IgD-negative memory B cell (primary cell): Measurements from ENCODE around the gene TXLNA. TPM values are rescaled to one million over a fixed set of nuclear protein-coding genes. Genes with fewer than 3 reads are reported as not detected.

Experiments used
- H3K27ac Mint-ChIP-seq, 3 donors: one replicate each; pipeline ENCODE4 v1.8.0; 2020 to 2022; ENCODE audit warnings: mild to moderate bottlenecking in 3 of 3, mixed read lengths in 3 of 3, moderate library complexity in 1 of 3
- H3K27me3 Mint-ChIP-seq: one replicate; pipeline ENCODE4 v1.8.0; 2021; ENCODE audit warnings: mixed read lengths
- H3K36me3 Mint-ChIP-seq: one replicate; pipeline ENCODE4 v1.8.0; 2020; ENCODE audit warnings: mild to moderate bottlenecking, mixed read lengths
- H3K4me1 Mint-ChIP-seq, 3 donors: one replicate each; pipeline ENCODE4 v1.8.0; 2020 to 2022; ENCODE audit warnings: mixed read lengths in 3 of 3, mild to moderate bottlenecking in 1 of 3
- H3K4me3 Mint-ChIP-seq, 4 donors: one replicate each; pipeline ENCODE4 v1.8.0; 2020 to 2022; ENCODE audit warnings: mild to moderate bottlenecking in 4 of 4, mixed read lengths in 4 of 4, moderate library complexity in 3 of 4
- H3K9me3 Mint-ChIP-seq, 3 donors: one replicate each; pipeline ENCODE4 v1.8.0; 2020 to 2021; ENCODE audit warnings: mixed read lengths in 3 of 3, mild to moderate bottlenecking in 1 of 3
- polyA plus RNA-seq: library from polyadenylated mRNA; unstranded; fragments of 300-500 nt; fragmentation: Illumina TruSeq; gene quantifications from one replicate; pipeline ENCODE4 v1.2.3, GENCODE V29; 2021

TXLNA gene
- polyA plus RNA-seq, 1 donor from 2014 or later, result 29.1 TPM

DNA sequence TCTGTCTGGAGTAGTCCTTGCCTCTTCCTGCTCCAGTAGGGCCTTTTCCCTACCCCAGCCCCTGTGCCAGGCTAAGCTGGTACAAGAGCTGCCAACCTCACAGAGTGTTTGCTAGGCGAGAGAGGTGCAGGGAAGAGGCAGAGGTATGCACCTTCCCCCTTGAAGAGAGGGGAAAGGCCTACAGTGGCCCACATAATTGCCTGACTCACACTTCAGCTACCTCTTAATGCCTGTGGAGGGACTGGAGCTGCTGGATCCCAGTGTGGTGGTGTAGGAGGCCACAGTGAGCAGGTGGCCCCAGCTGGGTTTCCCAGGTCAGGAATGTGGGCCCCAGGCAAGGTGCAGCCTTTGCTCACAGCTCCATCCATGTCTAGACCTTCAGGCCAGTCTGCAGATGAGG, 17.6 kb downstream of the TXLNA start:
- Mint-ChIP-seq H3K36me3 (peaks cover 9% of the 10 kb centered on the region), H3K27me3 (no peaks in the 10 kb centered on the region), H3K4me3 (peak overlapping the region in 1 of 4 donors; percentile 55), H3K27ac (peak overlapping the region in 2 of 3 donors; percentile 51 to 53), H3K4me1 (peaks cover 14 to 26% (median 21%) of the 10 kb centered on the region in 3 donors), H3K9me3 (no peaks in the 10 kb centered on the region)

DNA sequence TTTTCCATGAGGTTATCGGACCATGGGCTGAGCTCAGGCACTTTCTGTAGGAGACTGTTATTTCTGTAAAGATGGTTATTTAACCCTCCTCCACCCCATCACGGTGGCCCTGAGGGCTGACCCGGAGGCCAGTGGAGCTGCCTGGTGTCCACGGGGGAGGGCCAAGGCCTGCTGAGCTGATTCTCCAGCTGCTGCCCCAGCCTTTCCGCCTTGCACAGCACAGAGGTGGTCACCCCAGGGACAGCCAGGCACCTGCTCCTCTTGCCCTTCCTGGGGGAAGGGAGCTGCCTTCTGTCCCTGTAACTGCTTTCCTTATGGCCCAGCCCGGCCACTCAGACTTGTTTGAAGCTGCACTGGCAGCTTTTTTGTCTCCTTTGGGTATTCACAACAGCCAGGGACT, 18.4 kb downstream of the TXLNA start:
- Mint-ChIP-seq H3K27me3 (no peaks in the 10 kb centered on the region), H3K36me3 (peaks cover 9% of the 10 kb centered on the region), H3K27ac (peak overlapping the region in 2 of 3 donors; percentile 51 to 94), H3K4me1 (peaks cover 14 to 32% (median 26%) of the 10 kb centered on the region in 3 donors), H3K4me3 (peak overlapping the region in 1 of 4 donors; percentile 55), H3K9me3 (no peaks in the 10 kb centered on the region)

DNA sequence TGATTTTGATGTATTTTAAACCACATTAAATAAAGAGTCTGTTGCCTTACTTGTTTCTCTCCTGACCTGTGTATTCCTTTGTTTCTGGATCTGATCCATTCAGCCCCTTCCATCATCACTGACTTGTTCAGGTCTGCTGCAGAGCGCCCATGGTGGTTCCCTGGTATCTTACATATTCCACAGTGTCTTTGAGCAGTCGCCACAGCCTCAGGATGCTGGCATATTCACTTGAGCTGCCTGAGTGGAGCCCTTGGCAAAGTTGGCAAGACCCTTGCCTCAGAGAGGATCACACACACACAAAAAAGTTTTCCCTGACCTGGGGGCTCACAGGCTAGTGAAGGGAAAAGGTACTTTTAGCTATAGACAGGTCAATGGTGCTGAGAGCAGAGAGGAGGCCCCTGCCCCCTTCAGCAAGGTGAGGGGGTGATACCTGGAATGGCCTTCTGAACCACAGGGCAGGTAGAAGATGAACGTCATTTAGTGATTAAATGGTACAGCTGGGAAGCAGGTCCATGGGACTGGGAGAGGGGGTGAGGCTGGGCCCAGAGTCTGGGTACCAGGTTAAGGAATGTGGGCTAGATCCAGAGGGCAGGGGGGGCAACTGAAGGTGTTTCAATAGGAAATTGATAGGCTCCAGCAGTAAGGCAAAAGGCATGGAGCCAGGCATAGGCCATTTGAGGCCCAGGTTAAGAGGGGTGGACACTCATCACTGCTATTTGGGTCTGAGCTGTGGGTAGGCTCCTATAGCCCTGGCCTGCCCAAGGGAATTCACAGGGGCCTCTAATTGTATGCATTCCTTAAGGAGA, 19.0 kb downstream of the TXLNA start:
- H3K4me1 Mint-ChIP-seq, result peaks cover 16 to 32% (median 27%) of the 10 kb centered on the region in 3 donors
- H3K4me3 Mint-ChIP-seq, result peak overlapping the region in 3 of 4 donors; percentile 41 to 90 (median 43)
- no peaks in the 10 kb centered on the region for H3K27me3 Mint-ChIP-seq
- peak overlapping the region; percentile 7 to 94 (median 64) for H3K27ac Mint-ChIP-seq
- H3K9me3 Mint-ChIP-seq, result no peaks in the 10 kb centered on the region
- peaks cover 4% of the 10 kb centered on the region for H3K36me3 Mint-ChIP-seq

DNA sequence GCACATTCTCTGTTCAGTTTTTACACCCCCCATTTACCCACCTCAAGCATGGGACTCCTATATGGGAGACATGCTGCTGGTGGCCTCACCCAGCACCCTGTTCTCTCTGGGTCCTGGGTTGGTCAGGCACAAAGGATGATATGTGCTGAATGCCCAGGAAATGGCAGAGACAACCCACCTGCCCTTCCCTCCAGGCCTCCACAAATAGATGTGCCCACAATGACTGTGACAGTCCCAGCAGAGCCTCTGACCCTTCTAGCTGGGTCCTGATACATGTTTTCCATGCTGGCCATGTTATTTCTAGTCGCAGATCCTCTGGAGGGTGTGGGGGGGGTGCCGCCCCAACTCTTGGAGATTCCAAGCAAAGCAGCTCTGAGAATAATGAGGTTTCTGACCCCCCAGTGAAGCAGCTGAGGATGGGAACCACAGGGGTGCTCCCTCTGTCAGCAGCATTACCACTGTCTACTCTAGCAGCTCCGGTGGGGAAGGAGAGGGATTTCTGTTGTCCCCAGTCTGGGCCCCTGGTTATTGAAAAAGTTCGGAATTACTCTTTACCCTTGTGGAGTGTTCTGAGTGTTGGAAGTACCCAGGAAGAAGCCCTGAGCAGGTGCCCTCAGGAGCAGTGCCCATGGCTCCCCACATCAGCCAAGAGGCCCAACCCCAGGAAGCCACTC, 19.7 kb downstream of the TXLNA start:
- Mint-ChIP-seq H3K27me3 (no peaks in the 10 kb centered on the region), H3K36me3 (peaks cover 4% of the 10 kb centered on the region)

DNA sequence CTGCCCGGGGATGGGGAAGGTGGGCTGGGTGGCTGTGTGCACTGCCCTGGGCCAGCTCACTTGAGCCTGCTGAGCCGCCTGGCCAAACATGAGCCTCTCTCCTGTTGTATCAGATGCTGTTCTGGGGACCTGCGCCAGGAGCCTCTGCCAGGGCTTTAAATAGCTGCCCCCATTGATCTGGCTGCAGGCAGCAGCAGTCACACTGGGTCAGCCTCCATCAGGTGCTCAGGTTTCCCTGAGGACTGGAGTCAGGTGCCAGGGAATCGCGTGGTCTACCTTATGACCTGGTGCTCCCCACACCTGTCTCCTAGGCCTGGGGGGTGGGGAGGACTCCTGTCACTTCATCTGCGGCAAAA, 20.2 kb downstream of the TXLNA start:
- H3K4me1 Mint-ChIP-seq, result peaks cover 21 to 30% (median 27%) of the 10 kb centered on the region in 3 donors
- peaks cover 3% of the 10 kb centered on the region for H3K36me3 Mint-ChIP-seq
- H3K4me3 Mint-ChIP-seq, result peak overlapping the region in 3 of 4 donors; percentile 90 to 95 (median 95)
- peak overlapping the region; percentile 91 to 96 (median 93) for H3K27ac Mint-ChIP-seq
- no peaks in the 10 kb centered on the region for H3K27me3 Mint-ChIP-seq
- H3K9me3 Mint-ChIP-seq, result no peaks in the 10 kb centered on the region

More for the DNA sequence above, 19.7 kb downstream of the TXLNA start:
- Mint-ChIP-seq H3K27ac (peak overlapping the region; percentile 7 to 94 (median 93)), H3K9me3 (no peaks in the 10 kb centered on the region), H3K4me1 (peaks cover 18 to 30% (median 27%) of the 10 kb centered on the region in 3 donors), H3K4me3 (peak overlapping the region in 3 of 4 donors; percentile 41 to 95 (median 90))

DNA sequence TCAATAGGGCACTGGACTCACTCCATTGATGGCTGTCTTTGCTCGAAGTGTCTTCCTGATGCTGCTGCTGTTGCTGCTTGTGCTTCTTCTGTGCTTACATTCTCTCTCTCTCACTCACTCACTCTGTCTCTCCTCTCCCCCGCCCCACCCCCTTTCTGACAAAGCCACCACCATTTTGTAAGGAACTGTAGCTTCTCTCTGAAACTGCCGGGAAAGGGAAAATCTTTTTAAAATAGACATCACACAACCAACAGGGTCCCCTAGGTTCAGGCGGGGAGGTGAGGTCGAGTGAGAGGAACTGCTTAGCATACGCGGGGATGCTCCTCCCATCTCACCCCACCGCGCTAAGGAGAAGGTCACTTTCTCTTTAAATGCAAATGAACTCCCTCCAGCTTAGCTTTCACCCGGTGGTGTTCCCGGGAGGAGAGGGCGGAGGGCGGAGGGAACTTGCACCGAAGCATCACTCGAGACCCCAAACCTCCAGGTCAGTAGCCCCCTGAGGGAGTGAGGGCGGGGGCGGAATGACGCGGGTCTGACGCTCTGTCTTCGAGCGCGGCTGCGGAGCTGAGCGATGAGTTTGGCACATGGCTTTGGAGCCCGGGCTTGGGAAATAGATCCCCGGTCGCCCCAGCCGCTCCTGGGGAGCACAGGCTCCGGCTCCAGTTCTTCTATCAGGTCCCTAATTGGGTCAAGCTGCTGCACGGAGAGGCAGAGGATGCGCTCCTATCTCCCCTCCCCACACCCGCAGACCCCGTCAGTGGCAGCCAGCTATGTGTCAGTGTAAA, 20.9 kb downstream of the TXLNA start, which contains the start of gene CCDC28B:
CCDC28B (plus strand) TSS at position 370 of the 785 bp plus-strand sequence. CDS start 1,341 bp downstream, outside the sequence.
- no peaks in the 10 kb centered on the region for H3K27me3 Mint-ChIP-seq
- no peaks in the 10 kb centered on the region for H3K9me3 Mint-ChIP-seq
- peak within 1 kb of the TSS; percentile 90 to 95 (median 93) for H3K4me3 Mint-ChIP-seq
- H3K27ac Mint-ChIP-seq, result peak within 1 kb of the TSS; percentile 91 to 96 (median 93)
- H3K4me1 Mint-ChIP-seq, result peaks cover 24 to 29% (median 25%) of the 10 kb centered on the region in 3 donors
- H3K36me3 Mint-ChIP-seq, result peaks cover 3% of the 10 kb centered on the region

DNA sequence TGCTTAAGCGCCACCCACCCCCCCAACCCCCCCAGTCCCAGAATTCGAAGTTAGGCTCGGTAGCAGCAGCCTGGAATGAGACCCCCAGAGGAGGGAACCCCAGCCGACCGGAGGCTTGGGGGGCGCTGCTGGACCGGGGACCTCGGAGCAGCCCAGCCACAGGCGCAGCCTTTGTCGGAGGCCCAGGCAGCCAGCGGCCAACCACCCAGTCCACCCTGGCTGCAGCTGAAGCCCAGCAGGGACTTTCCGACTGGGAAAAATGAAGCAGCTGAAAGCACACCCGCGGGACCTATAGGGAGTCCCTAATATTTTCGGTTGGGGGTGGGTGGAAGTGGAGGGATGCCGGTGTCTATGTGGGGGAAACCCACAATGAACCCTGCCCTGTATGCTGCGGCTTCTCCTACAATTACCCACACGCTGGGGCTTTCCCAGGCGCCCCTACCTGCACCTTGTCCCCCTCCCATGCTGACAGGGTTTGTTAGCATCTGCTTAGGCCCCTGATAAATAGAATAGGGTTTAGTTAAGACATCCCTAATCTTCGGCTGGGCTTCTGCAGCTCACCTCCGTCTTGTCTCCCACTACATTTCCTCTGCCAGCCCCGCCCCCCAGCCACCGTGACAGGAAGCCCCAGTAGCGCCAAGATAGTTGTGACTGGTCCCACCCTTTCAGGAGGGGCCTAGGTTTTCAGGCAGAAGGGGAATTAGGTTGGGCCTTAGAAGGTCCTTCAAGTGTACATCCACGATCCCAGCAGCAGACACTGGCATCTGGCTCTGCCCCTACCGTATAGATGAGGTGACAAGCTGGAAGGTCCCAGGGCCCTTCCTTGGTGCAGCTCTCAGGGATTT, 21.8 kb downstream of the TXLNA start:
- H3K27me3 Mint-ChIP-seq, result peaks cover under 1% of the 10 kb centered on the region
- peaks cover 3% of the 10 kb centered on the region for H3K36me3 Mint-ChIP-seq
- H3K4me3 Mint-ChIP-seq, result peak overlapping the region; percentile 90 to 95 (median 93)
- peak overlapping the region; percentile 91 to 96 (median 93) for H3K27ac Mint-ChIP-seq
- peaks cover 22 to 32% (median 25%) of the 10 kb centered on the region in 3 donors for H3K4me1 Mint-ChIP-seq
- no peaks in the 10 kb centered on the region for H3K9me3 Mint-ChIP-seq

DNA sequence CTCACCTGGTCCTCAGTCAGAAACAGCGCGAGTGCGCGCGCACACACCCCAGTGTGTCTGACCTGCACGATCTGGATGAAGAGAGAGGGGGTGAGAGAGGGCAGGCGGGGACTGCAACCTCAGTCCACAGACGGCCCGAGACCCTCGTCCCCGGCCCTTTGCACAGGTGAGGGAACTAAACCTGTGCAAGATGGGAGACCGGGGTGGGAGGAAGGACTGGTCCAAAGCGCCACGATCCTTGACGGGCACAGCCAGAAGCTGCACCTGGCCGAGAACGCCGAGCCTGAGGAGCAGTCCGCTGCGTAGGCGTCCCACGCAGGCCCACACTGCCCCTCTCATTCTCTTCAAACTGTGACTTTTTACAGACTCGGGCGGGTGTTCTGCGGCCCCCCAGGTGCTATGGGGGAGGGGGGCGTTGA, 25.5 kb downstream of the TXLNA start:
- Mint-ChIP-seq H3K27ac (peak overlapping the region; percentile 85 to 88 (median 88)), H3K4me3 (peak overlapping the region; percentile 47 to 95 (median 86)), H3K9me3 (no peaks in the 10 kb centered on the region), H3K27me3 (peaks cover 3% of the 10 kb centered on the region), H3K4me1 (peaks cover 36 to 48% (median 38%) of the 10 kb centered on the region in 3 donors), H3K36me3 (peaks cover 3% of the 10 kb centered on the region)

DNA sequence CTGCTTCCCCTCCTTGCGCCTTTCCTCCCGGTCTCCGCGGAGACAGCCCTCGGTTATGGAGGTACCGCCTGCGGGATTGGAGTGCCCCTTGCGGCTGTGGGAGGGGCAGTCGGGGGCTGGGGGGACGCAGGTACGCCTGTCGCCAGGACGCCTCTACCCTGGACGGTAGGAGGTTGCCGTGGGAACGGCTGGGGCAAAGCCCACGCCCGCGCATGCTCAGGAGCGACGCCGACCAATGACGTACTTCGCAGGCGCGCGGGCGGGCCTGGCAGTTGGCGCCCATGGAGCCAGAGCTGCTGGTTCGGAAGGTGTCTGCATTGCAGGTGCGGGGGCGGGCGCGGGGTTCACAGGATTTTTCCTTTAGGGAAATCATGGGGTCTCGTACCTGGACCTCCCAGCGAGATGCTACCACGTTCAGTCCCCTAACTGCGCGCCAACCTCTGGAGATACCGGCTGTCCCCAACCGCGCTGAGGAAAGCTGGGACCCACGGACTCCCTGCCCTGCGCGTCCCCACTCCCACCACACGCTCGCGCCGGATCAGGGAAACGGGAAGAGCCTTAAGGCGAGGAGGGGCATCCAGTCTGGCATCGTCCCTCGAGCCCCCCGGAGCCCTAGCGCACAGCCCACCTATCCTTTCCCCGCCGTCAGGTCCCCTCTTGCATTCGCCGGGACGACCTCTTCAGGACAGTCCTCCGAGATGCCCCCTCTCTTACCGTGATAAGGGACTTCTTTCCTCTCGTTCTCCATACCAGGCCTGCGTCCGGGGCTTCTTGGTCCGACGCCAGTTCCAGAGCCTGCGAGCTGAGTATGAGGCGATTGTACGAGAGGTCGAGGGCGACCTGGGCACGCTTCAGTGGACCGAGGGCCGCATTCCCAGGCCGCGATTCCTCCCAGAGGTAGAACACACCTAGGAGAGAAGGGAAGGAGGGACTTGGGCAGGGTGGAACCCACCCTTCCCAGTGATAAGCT, 26.2 kb downstream of the TXLNA start, which contains the start of gene IQCC:
IQCC (plus strand) TSS at position 271 of the 970 bp plus-strand sequence; CDS start at position 282, 11 bp downstream.
- Mint-ChIP-seq H3K4me3 (peak within 1 kb of the TSS; percentile 85 to 95 (median 91)), H3K4me1 (peaks cover 31 to 44% (median 34%) of the 10 kb centered on the region in 3 donors), H3K36me3 (peaks cover 3% of the 10 kb centered on the region), H3K9me3 (no peaks in the 10 kb centered on the region), H3K27ac (peak within 1 kb of the TSS; percentile 85 to 88 (median 88)), H3K27me3 (peaks cover 3% of the 10 kb centered on the region)

DNA sequence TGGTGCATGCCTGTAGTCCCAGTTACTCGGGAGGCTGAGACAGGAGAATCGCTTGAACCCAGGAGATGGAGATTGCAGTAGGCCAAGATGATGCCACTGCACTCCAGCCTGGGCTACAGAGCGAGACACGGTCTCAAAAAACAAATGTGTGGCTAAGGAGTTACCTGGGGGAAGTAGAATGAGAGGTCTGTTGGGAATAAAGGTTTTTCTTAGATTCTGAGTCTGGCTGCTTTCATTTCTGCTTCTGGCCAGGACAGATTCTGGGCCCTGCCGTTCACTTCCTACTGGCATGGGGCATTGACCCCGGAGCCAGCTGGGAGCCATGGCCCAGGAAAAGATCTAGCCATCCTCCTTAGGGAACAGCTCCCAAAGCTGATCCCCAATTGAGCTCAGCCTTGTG, 29.0 kb downstream of the TXLNA start:
- H3K4me1 Mint-ChIP-seq, result peaks cover 20 to 33% (median 20%) of the 10 kb centered on the region in 3 donors
- H3K36me3 Mint-ChIP-seq, result peaks cover 3% of the 10 kb centered on the region
- peak overlapping the region in 3 of 4 donors; percentile 43 to 78 (median 46) for H3K4me3 Mint-ChIP-seq
- H3K9me3 Mint-ChIP-seq, result no peaks in the 10 kb centered on the region
- peak overlapping the region; percentile 63 to 82 (median 69) for H3K27ac Mint-ChIP-seq
- H3K27me3 Mint-ChIP-seq, result peaks cover 3% of the 10 kb centered on the region

DNA sequence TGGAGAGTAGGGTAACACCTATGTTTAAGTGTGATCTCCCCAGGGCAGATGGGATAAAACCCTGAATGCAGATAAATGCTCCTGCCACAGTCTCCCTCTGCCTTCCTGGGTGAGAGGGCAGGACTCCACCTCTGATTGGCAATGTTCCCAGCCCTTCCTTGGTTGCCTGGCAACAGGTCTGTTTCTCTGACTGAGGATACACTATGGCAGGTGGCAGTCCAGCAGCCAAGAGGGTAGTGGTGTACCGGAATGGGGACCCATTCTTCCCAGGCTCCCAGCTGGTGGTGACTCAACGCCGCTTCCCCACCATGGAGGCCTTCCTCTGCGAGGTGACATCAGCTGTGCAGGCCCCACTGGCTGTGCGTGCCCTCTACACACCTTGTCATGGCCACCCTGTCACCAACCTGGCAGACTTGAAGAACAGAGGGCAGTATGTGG, 29.4 kb downstream of the TXLNA start, which contains the start of gene DCDC2B:
DCDC2B (plus strand) TSS at position 199 of the 438 bp plus-strand sequence; CDS start at position 204, 5 bp downstream.
- Mint-ChIP-seq H3K4me1 (peaks cover 20 to 32% (median 20%) of the 10 kb centered on the region in 3 donors), H3K36me3 (peaks cover 2% of the 10 kb centered on the region), H3K4me3 (peak within 1 kb of the TSS in 3 of 4 donors; percentile 43 to 78 (median 46)), H3K27ac (peak within 1 kb of the TSS; percentile 63 to 82 (median 69)), H3K27me3 (peaks cover 3% of the 10 kb centered on the region), H3K9me3 (no peaks in the 10 kb centered on the region)

DNA sequence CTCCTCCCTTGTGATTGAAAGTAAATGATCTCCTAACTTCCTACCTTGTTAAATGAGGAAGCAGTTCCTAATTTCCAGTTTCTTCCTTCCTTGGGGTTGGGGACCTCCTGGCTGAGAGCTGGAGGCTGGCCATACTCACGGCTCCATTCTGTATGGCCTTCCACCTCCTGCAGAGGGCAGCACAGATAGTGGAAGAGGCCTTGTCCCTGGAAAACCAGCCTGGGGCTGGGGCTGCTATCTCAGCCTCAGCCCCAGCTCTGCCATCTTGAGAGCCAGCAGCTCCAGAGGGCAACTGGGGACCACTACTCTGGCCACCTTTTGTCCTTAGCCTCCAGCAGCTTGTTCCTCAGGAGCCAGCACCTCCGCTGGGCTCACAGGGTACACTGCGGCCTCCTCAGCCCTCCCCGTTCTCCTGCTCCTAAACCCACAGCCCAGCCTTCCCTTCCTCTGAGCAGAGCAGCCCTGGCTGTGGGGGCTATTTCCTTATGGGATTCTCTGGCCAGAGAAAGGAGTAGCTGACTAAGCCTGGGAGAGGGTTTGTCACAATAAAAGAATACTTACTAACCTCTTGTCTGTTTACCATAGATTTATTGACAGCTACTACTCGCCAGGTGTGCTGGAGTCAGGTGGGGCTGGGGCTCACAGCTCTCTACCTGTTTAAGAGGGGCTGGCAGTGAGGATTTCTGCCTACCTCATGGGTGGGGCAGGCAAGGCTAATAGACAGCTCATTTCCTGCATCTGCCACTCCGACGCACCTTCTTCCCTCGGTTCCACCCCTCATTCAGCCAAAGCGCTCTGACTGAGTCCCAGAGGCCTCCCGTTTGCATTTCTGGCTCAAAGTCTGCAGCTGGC, 36.4 kb downstream of the TXLNA start:
- Mint-ChIP-seq H3K4me1 (peaks cover 5 to 12% (median 8%) of the 10 kb centered on the region in 3 donors), H3K4me3 (peak overlapping the region in 1 of 4 donors; percentile 49), H3K27me3 (no peaks in the 10 kb centered on the region), H3K36me3 (no peaks in the 10 kb centered on the region), H3K27ac (peak overlapping the region in 1 of 3 donors; percentile 73), H3K9me3 (no peaks in the 10 kb centered on the region)
